ENCODE results near the gene FRRS1. TPM values are rescaled to one million over a fixed set of nuclear protein-coding genes. Genes with fewer than 3 reads are reported as not detected.

The FRRS1 gene
- total and polyA plus RNA-seq, 10 of the 15 experiments (the other 5 are each of a cell fraction or from before 2014, with no cell fraction given) = 0.13 to 18.9 (median 8.0) TPM

GRCh38 chr1:99768104-99768503 lies 1.7 kb upstream of the FRRS1 start:
- DNase-seq (ENCODE audit: low read depth, low spot score) (no peak), ATAC-seq (no peak), FAIRE-seq (no peak)
- 97% methylated on average over 3 of the region's 3 CpGs for WGBS (ENCODE audit: insufficient coverage, insufficient replicate concordance, low lambda C conversion rate, missing lambda C conversion rate)
- CTCF ChIA-PET = interaction anchor here (0.6 to 2.5 kb wide), 4 partner anchors 8 to 63 kb away, joined by 3 to 8 read pairs (median 4); no protein-coding TSS in a partner anchor
- TF ChIP-seq TCF12 (IDR thresholded peaks at IDR 0.05; ENCODE audit: low read depth, low read length) (no peak), CREM (IDR thresholded peaks at IDR 0.05; ENCODE audit: low read depth) (no peak), YBX1 (IDR thresholded peaks at IDR 0.05) (no peak), KDM1A (IDR thresholded peaks at IDR 0.05; ENCODE audit: borderline replicate concordance) (no peak)
- Histone ChIP-seq H3K4me3 (no peak overlapping the region), H3K4me2 (ENCODE audit: control insufficient read depth, insufficient read depth) (no peak overlapping the region), H3K36me3 (ENCODE audit: control insufficient read depth in 2 of 2, insufficient read depth in 2 of 2, low read length in 1 of 2) (no peaks in the 10 kb centered on the region), H3K4me1 (ENCODE audit: control insufficient read depth, insufficient read depth, low read length) (peaks cover 4% of the 10 kb centered on the region; the same call in 1 of the 2 replicates), H2AFZ (ENCODE audit: control insufficient read depth, low read depth, low read length) (no peak overlapping the region), H3K79me2 (ENCODE audit: control insufficient read depth, insufficient read depth, low read length) (peaks cover 29% of the 10 kb centered on the region), H4K20me1 (ENCODE audit: control insufficient read depth, insufficient read depth) (no peaks in the 10 kb centered on the region), H3K9me3 (replicated peaks; ENCODE audit: control insufficient read depth, insufficient read depth, low read length) (no peaks in the 10 kb centered on the region), H3K27me3 (replicated peaks in 1 of 2; ENCODE audit: control insufficient read depth in 2 of 2, insufficient read depth in 2 of 2, low read length in 1 of 2) (no peaks in the 10 kb centered on the region), H3K27ac (ENCODE audit: control insufficient read depth, insufficient read depth) (no peak overlapping the region), H3K9ac (ENCODE audit: control insufficient read depth, insufficient read depth, low read length) (no peak overlapping the region)
- RAD21 ChIA-PET (ENCODE audit: unreplicated experiment) = no interaction called here
- intact Hi-C loops (cut with micrococcal nuclease; ENCODE audit: unreplicated experiment) (no loop called here), in situ Hi-C loops (cut with MboI) (loop anchor here (25.0 kb wide), 2 partner anchors 1619 to 1856 kb away; partner anchors contain the start of gene DPYD)
- SMC1A ChIA-PET (ENCODE audit: uncharacterized antibody, unreplicated experiment) = interaction anchor here (0.9 to 11.2 kb wide), 3 partner anchors 12 to 614 kb away, joined by 3 to 99 read pairs (median 54); no protein-coding TSS in a partner anchor
- BruUV-seq (replicated peaks) = no TSS peak
- POLR2A ChIA-PET = interaction anchor here (2.7 kb wide), 1 partner anchor 12 kb away, joined by 12 read pairs; no protein-coding TSS in a partner anchor

- Histone ChIP-seq H3K9ac (ENCODE audit: control insufficient read depth, insufficient read depth, low read length) (no peak overlapping the region), H3K36me3 (ENCODE audit: control insufficient read depth in 2 of 2, insufficient read depth in 2 of 2, low read length in 1 of 2) (no peaks in the 10 kb centered on the region), H3K4me2 (ENCODE audit: control insufficient read depth, insufficient read depth) (peak overlapping the region; percentile 51), H4K20me1 (ENCODE audit: control insufficient read depth, insufficient read depth) (no peaks in the 10 kb centered on the region), H3K79me2 (ENCODE audit: control insufficient read depth, insufficient read depth, low read length) (peaks cover 45% of the 10 kb centered on the region), H3K27me3 (replicated peaks in 1 of 2; ENCODE audit: control insufficient read depth in 2 of 2, insufficient read depth in 2 of 2, low read length in 1 of 2) (no peaks in the 10 kb centered on the region), H3K9me3 (replicated peaks; ENCODE audit: control insufficient read depth, insufficient read depth, low read length) (no peaks in the 10 kb centered on the region), H3K4me3 (peak overlapping the region; percentile 40), H2AFZ (ENCODE audit: control insufficient read depth, low read depth, low read length) (no peak overlapping the region), H3K27ac (ENCODE audit: control insufficient read depth, insufficient read depth) (peak overlapping the region; percentile 46), H3K4me1 (ENCODE audit: control insufficient read depth, insufficient read depth, low read length) (peaks cover under 1% of the 10 kb centered on the region)
- ChIA-PET POLR2A (interaction anchor here (0.8 to 2.3 kb wide), 3 partner anchors 12 to 36 kb away, joined by 3 to 17 read pairs (median 4); no protein-coding TSS in a partner anchor), CTCF (interaction anchor here (0.7 to 2.8 kb wide), 5 partner anchors 10 to 45 kb away, joined by 3 to 40 read pairs (median 4); no protein-coding TSS in a partner anchor), RAD21 (ENCODE audit: unreplicated experiment) (interaction anchor here (2.2 to 2.6 kb wide), 3 partner anchors 8 to 20 kb away, joined by 21 to 32 read pairs (median 25); no protein-coding TSS in a partner anchor), SMC1A (ENCODE audit: uncharacterized antibody, unreplicated experiment) (interaction anchor here (2.5 to 11.2 kb wide), 4 partner anchors 9 to 21 kb away, joined by 21 to 99 read pairs (median 39); no protein-coding TSS in a partner anchor)
- DNase-seq (ENCODE audit: low read depth, low spot score) (no peak), FAIRE-seq (no peak), ATAC-seq (peak; percentile 9)
- BruUV-seq (replicated peaks) = no TSS peak
- in situ Hi-C loops (cut with MboI) (loop anchor here (25.0 kb wide), 2 partner anchors 1622 to 1853 kb away; partner anchors contain the start of gene DPYD), intact Hi-C loops (cut with micrococcal nuclease; ENCODE audit: unreplicated experiment) (no loop called here)
- WGBS (ENCODE audit: insufficient coverage, insufficient replicate concordance, low lambda C conversion rate, missing lambda C conversion rate) = 95% methylated on average over 1 of the region's 1 CpG
- TF ChIP-seq E2F8 (IDR thresholded peaks at IDR 0.05; ENCODE audit: low read depth, partially characterized antibody) (no peak), FOS (IDR thresholded peaks at IDR 0.05; ENCODE audit: borderline replicate concordance, extremely low read depth, insufficient read length) (no peak), ZSCAN29 (IDR thresholded peaks at IDR 0.05) (no peak), SREBF1 (IDR thresholded peaks at IDR 0.05; ENCODE audit: low read length) (no peak), BACH1 (IDR thresholded peaks at IDR 0.05; ENCODE audit: borderline replicate concordance) (no peak), FOXK2 (IDR thresholded peaks at IDR 0.05) (no peak), ZBED1 (IDR thresholded peaks at IDR 0.05; ENCODE audit: borderline replicate concordance) (no peak), KAT2A (conservative IDR thresholded peaks at IDR 0.05; ENCODE audit: control insufficient read depth, low read depth, low read length) (no peak)
- TF ChIP-seq, protein P1, sequence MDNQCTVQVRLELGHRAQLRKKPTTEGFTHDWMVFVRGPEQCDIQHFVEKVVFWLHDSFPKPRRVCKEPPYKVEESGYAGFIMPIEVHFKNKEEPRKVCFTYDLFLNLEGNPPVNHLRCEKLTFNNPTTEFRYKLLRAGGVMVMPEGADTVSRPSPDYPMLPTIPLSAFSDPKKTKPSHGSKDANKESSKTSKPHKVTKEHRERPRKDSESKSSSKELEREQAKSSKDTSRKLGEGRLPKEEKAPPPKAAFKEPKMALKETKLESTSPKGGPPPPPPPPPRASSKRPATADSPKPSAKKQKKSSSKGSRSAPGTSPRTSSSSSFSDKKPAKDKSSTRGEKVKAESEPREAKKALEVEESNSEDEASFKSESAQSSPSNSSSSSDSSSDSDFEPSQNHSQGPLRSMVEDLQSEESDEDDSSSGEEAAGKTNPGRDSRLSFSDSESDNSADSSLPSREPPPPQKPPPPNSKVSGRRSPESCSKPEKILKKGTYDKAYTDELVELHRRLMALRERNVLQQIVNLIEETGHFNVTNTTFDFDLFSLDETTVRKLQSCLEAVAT (IDR thresholded peaks at IDR 0.05) = no peak
These were observed 1.5 kb downstream of the FRRS1 start for GRCh38 chr1:99764909-99765308.
